Skeletal muscle tissue (tissue), 4 donors: Measurements from ENCODE around the gene FOXN1. TPM values are rescaled to one million over a fixed set of nuclear protein-coding genes. Genes with fewer than 3 reads are reported as not detected.
A peak's percentile ranks its signal among the peaks of the same experiment; 100 is the strongest.

ENCODE experiments used
- H3K27ac ChIP-seq: one replicate; pipeline ENCODE4 v1.7.0; 2013; ENCODE audit warnings: mild to moderate bottlenecking, low read depth, low read length, inconsistent platforms
- H3K27me3 ChIP-seq, 3 donors: one replicate each; pipeline ENCODE4 v1.7.0; 2013; ENCODE audit warnings: low read length in 3 of 3; ENCODE audit not compliant: control insufficient read depth in 3 of 3, insufficient read depth in 3 of 3
- H3K36me3 ChIP-seq, 3 donors: one replicate each; pipeline ENCODE4 v1.7.0; 2013; ENCODE audit warnings: low read length in 3 of 3; ENCODE audit not compliant: control insufficient read depth in 3 of 3, insufficient read depth in 3 of 3
- H3K4me1 ChIP-seq, 3 donors: one replicate each; pipeline ENCODE4 v1.7.0; 2013; ENCODE audit warnings: low read length in 3 of 3, mild to moderate bottlenecking in 3 of 3; ENCODE audit not compliant: control insufficient read depth in 3 of 3, insufficient read depth in 3 of 3
- H3K4me3 ChIP-seq, 3 donors: one replicate each; pipeline ENCODE4 v1.7.0; 2013; ENCODE audit warnings: low read length in 3 of 3
- H3K9ac ChIP-seq, 3 donors: one replicate each; pipeline ENCODE4 v1.7.0; 2013; ENCODE audit warnings: low read length in 3 of 3, mild to moderate bottlenecking in 3 of 3, moderate library complexity in 2 of 3, low read depth in 1 of 3
- H3K9me3 ChIP-seq, 3 donors: one replicate each; pipeline ENCODE4 v1.7.0; 2013; ENCODE audit warnings: low read length in 3 of 3; ENCODE audit not compliant: control insufficient read depth in 3 of 3
- total RNA-seq: library from RNA; depleted of rRNA; stranded (reverse); fragments of >200 nt; gene quantifications from one replicate; pipeline ENCODE4 v1.2.3, GENCODE V29; 2014
- donor health status: Osteomylitis.

Gene FOXN1
- total RNA-seq, 1 donor from 2014 or later: not detected

DNA sequence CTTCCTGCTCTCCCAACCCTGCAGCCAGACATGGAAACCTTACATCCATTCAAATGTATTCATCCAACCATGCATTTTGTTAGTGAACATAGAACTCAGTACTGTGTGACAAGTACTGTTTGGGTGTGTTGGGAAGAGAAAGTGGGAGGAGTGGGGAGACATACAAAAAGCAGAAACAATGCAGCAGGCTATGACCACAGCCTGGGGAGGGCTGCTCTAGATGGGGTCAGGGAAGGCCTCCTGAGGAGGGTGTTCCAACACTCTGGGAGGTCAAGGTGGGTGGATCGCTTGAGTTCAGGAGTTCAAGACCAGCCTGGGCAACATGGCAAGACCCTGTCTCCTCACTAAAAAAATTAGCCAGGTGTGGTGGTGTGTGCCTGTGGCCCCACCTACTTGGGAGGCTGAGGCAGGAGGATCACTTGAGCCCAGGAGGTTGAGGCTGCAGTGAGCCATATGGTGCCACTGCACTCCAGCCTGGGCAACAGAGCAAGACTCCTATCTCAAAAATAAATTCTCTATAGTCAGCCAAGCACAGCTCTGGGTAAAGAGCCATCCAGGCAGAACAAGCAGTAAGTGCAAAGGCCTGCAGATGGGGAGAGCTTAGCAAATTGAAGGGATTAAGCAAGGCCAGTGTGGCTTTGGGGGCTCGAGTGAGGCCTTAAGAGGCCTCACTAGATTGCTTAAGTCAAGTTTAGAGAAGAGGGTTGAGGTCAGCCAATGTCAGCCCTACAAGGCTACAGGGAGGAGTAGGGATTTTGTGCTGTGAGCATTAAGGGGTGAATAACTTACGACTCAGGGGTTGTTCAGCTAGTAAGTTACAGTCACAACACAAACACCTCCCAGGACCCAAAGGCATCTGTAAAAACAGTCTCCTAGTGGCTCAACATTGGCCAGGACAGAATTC, 27.2 kb upstream of the FOXN1 start:
- Histone ChIP-seq H3K4me1 (no peaks in the 10 kb centered on the region), H3K27ac (no peak overlapping the region), H3K4me3 (no peak overlapping the region), H3K27me3 (peaks cover 0 to 15% (median 3%) of the 10 kb centered on the region in 3 donors), H3K9me3 (no peaks in the 10 kb centered on the region), H3K9ac (no peak overlapping the region), H3K36me3 (no peaks in the 10 kb centered on the region)

DNA sequence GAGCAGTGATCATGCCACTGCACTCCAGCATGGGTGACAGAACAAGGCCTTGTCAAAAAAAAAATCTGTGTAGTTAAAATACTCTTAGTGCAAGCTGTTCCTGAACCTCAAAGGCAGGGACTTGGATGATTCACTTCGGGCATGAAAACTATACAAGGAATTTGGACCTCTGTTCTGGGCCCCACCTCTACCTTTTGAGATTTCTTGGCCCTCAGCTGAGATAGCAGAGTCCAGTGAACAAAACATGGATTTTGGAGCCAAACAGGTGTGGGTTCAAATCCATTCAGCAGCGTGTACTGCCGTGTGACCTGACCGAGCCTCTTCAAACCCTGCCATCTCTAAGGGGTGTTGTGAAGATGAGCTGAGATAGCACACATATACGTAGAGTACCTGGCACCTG, 25.9 kb upstream of the FOXN1 start:
- Histone ChIP-seq H3K36me3 (no peaks in the 10 kb centered on the region), H3K27me3 (peaks cover 0 to 12% (median 7%) of the 10 kb centered on the region in 3 donors), H3K27ac (no peak overlapping the region), H3K4me3 (no peak overlapping the region), H3K9me3 (no peaks in the 10 kb centered on the region), H3K9ac (no peak overlapping the region), H3K4me1 (no peaks in the 10 kb centered on the region)

DNA sequence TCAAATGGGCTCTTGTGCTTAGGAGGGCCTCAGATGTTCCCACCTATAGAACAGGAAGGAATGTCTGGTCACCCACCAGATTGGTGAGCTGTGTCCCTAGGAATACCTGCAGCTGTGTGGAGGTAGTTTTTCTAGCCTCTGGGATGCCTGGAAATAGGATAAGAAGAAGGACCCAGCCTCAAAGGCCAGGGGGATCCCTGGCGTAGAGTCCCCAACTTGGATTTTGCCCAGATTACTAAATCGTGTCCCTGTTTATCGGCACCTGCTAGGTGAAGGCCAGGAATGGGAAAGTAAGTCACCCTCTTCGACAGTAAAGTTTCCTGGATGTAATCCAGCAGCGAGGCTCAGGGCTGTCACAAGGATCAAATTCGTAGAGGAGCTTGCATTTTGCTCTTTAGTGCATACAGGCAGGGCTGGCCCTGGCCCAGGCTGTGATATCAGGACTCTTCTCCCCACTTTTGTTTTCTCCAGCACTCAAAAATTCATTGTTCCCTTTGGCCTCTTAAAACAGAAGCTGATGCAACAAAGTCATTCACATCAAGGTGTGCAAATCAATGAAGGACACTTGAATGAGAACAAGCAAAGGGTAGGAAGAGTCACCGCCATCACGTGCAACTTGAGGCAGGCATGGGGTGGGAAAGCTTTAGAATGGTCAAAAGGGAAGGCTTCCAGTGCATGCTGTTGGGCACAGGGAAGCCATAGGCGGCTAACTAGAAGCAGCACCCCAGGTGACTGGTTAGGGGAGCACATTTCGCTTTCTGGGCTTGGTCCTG, 25.2 kb upstream of the FOXN1 start:
- H3K27me3 ChIP-seq: peaks cover 0 to 7% (median 7%) of the 10 kb centered on the region in 3 donors
- no peaks in the 10 kb centered on the region for H3K9me3 ChIP-seq
- H3K9ac ChIP-seq: peak overlapping the region in 1 of 3 donors; percentile 8
- H3K4me1 ChIP-seq: no peaks in the 10 kb centered on the region
- H3K4me3 ChIP-seq: no peak overlapping the region
- no peak overlapping the region for H3K27ac ChIP-seq
- no peaks in the 10 kb centered on the region for H3K36me3 ChIP-seq

DNA sequence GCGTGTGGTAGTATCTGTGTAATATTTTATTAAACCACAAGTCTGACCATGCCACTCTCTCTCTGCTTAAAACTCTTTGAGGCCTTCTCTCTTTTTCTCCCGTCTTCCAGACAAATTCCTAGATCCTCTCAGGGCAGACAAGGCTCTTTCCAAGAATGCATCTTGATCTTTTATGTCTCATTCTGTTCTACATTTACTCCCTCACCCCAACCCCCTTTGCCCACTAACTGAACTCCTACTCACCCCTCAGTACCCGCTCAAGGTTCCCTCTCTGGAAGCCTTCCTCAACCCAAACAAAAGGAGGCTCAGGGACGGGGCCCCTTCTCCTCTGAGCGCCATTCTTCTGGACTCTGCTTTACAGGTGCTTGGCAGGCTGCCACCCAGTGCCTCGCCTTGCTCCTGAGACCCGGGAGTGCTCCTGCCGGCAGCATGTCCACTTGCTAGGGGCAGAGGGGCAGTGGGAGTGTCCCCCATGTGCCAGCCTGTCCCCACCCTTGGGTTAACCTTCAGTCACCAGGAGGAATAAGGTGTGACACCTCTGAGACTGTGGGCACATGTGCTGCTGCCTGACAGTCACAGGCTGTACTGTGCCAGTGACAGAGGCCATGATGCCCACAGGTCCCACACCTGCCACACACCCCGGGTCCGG, 23.5 kb upstream of the FOXN1 start:
- Histone ChIP-seq H3K4me1 (no peaks in the 10 kb centered on the region), H3K9me3 (no peaks in the 10 kb centered on the region), H3K27me3 (peaks cover 0 to 10% (median 7%) of the 10 kb centered on the region in 3 donors), H3K9ac (no peak overlapping the region), H3K27ac (no peak overlapping the region), H3K4me3 (no peak overlapping the region), H3K36me3 (no peaks in the 10 kb centered on the region)

DNA sequence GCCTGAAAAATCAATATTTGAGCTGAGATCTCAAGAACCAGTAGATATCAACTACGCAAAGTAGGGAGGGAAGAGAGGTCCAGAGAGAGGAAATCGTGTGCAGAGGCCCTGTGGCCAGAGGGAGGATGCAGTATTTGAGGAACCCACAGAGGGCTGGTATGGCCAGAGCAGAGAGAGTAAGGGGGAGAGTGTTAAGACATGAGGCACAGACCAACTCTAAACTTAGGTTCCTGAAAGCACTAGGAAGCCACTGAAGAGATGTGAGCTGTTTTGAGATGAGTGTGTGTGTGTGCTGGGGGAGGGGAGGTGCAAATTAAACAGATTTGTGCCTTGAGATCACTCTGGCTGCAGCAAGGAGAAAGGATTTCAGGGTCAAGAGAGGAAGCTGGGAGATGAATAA, 21.9 kb upstream of the FOXN1 start:
- H3K27ac ChIP-seq: no peak overlapping the region
- no peak overlapping the region for H3K4me3 ChIP-seq
- peaks cover 0 to 12% (median 7%) of the 10 kb centered on the region in 3 donors for H3K27me3 ChIP-seq
- no peaks in the 10 kb centered on the region for H3K4me1 ChIP-seq
- no peak overlapping the region for H3K9ac ChIP-seq
- H3K9me3 ChIP-seq: no peaks in the 10 kb centered on the region
- H3K36me3 ChIP-seq: no peaks in the 10 kb centered on the region

DNA sequence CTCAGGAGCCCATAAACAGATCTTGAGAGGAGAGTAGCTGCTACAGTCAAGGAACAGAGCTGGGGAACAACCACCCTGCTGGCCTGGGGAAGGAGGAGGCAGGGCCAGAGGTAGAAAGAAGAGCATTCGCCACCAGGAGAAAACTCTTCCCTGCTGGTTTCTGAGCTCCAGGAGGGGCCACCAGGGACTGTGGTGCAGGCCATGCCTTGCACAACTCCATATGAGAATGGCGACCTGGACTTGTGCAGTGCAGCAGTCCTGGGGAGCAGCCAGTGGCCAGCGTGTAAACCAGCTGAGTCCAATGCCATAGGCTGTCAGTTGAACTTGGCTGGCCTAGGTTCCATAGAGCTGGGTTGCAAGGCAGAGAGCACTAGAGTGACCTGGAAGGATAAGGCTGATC, 21.1 kb upstream of the FOXN1 start:
- H3K36me3 ChIP-seq: no peaks in the 10 kb centered on the region

DNA sequence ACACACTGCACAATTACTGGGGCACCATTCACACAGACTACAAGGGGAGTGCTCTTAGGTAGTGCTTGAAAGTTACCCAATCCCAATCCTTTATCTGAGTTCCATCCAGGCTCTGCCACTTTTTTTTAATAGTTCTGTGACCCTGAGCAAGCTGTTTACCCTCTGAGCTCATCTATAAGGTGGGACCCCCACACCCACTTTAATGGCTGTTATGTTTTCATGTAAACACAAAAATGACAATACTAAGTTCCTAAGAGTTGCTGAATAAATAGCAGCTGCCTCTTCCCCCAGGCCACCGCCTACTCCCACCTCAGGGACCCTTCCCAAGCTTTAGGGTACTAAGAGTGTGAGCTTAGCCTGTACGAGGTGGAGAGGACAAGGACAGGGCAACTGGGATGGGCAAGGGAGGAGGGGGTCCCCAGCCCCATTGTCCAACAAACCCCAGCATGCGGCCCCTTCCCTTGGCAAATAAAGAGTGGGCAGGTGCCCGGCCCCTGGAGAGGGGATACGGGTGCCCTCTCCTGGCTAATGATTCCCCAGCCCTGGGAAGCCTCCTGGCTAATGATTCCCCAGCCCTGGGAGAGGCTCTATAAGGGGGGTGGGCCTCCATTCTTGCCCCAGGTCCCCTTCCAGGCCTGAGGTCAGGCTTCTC, 18.1 kb upstream of the FOXN1 start:
- Histone ChIP-seq H3K9me3 (no peaks in the 10 kb centered on the region), H3K4me1 (no peaks in the 10 kb centered on the region), H3K27ac (no peak overlapping the region), H3K9ac (no peak overlapping the region), H3K27me3 (peaks cover 5 to 22% (median 18%) of the 10 kb centered on the region in 3 donors), H3K4me3 (no peak overlapping the region), H3K36me3 (no peaks in the 10 kb centered on the region)

More for the DNA sequence above, 21.1 kb upstream of the FOXN1 start:
- Histone ChIP-seq H3K4me1 (no peaks in the 10 kb centered on the region), H3K4me3 (no peak overlapping the region), H3K9ac (no peak overlapping the region), H3K27me3 (peaks cover 0 to 12% (median 7%) of the 10 kb centered on the region in 3 donors), H3K27ac (no peak overlapping the region), H3K9me3 (no peaks in the 10 kb centered on the region)

DNA sequence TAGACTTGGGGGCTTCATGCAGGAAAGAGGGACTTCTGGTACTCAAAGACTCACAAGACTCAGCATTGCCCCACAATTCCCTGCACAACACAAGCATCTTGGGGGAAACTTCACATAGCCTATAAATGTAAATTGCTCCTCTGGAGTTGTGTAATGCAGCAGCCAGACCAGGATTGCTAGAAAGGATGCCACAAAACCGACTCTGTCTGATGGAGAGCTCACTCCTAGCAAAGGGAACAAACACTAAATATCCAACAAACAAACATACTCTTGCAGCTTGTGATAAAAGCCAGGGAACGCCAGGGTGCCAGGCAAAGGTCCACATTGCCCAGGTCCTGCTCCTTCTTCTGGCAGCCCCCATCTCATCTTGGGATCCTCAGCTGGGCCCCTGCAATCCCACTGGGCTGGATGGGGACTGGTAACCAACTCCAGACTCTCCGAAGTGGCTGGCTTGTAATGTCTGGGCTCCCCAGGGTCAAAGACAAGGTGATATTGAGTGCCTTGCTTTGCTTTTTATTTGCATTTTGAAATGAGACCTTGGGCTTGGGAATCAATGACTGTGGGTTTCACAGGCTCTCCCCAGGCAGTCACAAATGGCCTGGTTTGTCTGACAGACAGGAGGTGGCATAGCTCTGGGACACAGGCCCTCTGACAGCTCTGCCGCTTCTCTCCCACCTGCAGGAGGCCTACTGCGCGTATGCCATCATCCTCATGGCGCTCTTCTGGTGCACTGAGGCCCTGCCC, 17.4 kb upstream of the FOXN1 start:
- no peak overlapping the region for H3K9ac ChIP-seq
- no peak overlapping the region for H3K27ac ChIP-seq
- H3K27me3 ChIP-seq: peaks cover 7 to 27% (median 20%) of the 10 kb centered on the region in 3 donors
- no peaks in the 10 kb centered on the region for H3K4me1 ChIP-seq
- no peak overlapping the region for H3K4me3 ChIP-seq
- no peaks in the 10 kb centered on the region for H3K36me3 ChIP-seq
- H3K9me3 ChIP-seq: no peaks in the 10 kb centered on the region

DNA sequence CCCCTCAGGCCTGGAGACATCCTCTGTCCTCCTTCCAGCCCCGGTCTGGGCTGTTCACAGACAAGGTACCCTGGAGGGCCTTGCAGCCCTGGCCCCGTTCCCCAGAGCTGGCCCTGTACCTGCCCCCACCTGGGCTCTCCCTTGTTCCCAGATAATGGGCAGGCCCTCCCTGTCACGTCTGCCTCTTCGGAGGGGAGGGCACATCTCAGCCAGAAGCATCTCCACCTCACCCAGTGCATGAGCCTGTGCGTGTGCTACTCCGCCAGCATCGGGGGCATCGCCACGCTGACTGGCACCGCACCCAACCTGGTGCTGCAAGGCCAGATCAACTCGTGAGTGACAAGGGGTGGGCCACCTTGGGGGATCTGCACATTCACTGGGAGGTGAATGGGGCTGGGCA, 14.9 kb upstream of the FOXN1 start:
- Histone ChIP-seq H3K36me3 (no peaks in the 10 kb centered on the region), H3K4me3 (no peak overlapping the region), H3K9me3 (no peaks in the 10 kb centered on the region), H3K27ac (no peak overlapping the region), H3K9ac (no peak overlapping the region), H3K4me1 (no peaks in the 10 kb centered on the region), H3K27me3 (peaks cover 10 to 36% (median 35%) of the 10 kb centered on the region in 3 donors)
